ENCODE data around the gene MLKL. TPM values are rescaled to one million over a fixed set of nuclear protein-coding genes. Genes with fewer than 3 reads are reported as not detected.

MLKL gene
- total RNA-seq, 1 experiment from 2014 or later = 4.3 TPM

DNA sequence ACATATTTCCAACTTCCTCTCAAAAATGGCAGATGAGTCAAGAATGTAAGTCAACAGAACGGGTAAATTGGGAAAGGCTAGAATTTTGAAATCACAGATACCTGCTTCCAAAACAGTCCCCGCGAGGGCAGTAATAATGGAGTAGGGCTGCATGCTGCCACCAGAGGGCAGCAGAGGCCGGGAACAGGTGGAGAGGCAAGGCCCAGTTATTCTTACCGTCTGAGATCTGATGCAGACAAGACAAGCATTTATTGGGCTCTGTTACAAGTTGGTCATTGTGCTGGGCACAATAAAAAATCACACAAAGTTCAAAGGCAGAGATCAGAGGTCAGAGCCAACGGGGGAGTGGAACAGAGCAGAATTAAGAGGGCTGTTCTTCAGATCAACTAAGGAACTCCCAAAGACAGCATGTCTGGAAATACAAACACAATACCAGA lies 8.8 kb upstream of the MLKL start:
- TF ChIP-seq, protein P1, sequence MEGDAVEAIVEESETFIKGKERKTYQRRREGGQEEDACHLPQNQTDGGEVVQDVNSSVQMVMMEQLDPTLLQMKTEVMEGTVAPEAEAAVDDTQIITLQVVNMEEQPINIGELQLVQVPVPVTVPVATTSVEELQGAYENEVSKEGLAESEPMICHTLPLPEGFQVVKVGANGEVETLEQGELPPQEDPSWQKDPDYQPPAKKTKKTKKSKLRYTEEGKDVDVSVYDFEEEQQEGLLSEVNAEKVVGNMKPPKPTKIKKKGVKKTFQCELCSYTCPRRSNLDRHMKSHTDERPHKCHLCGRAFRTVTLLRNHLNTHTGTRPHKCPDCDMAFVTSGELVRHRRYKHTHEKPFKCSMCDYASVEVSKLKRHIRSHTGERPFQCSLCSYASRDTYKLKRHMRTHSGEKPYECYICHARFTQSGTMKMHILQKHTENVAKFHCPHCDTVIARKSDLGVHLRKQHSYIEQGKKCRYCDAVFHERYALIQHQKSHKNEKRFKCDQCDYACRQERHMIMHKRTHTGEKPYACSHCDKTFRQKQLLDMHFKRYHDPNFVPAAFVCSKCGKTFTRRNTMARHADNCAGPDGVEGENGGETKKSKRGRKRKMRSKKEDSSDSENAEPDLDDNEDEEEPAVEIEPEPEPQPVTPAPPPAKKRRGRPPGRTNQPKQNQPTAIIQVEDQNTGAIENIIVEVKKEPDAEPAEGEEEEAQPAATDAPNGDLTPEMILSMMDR (IDR thresholded peaks at IDR 0.05) = peak; percentile 90
- TF ChIP-seq NFYB (CRISPR knock-in tag; conservative IDR thresholded peaks at IDR 0.05; ENCODE audit: low read depth) = no peak
- ChIA-PET CTCF (interaction anchor here (0.8 to 5.0 kb wide), 8 partner anchors 16 to 154 kb away, joined by 3 to 63 read pairs (median 8); no protein-coding TSS in a partner anchor), POLR2A (interaction anchor here (1.0 kb wide), 1 partner anchor 42 kb away, joined by 3 read pairs; no protein-coding TSS in a partner anchor)
- no peak overlapping the region for H3K4me3 Mint-ChIP-seq
- H3K9me3 Mint-ChIP-seq = no peaks in the 10 kb centered on the region
- no peaks in the 10 kb centered on the region for H3K27me3 Mint-ChIP-seq (ENCODE audit: low read depth)
- ATAC-seq (peak; percentile 89), DNase-seq (ENCODE audit: low spot score) (peak; percentile 87)
- peaks cover 8% of the 10 kb centered on the region for H3K4me1 Mint-ChIP-seq
- no peaks in the 10 kb centered on the region for H3K36me3 Mint-ChIP-seq
- no peak overlapping the region for H3K27ac Mint-ChIP-seq

DNA sequence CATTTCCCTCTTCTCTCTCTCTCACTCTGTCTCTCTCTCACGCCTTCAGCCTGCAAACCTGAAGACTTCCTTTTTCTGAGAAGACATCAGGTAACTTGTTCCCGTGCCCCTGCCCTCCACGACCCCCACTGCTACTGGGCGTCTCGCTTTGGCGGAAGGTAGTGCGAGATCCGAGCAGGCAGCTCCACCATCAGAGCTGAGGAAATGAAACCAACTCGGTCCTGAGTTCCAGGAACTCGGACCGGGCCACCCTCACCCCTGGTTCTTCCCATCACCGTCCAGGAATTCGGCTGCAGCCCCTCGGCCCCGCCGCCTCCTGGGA lies 585 bp downstream of the MLKL start:
- no peak for TF ChIP-seq ATF1 (CRISPR knock-in tag; IDR thresholded peaks at IDR 0.05)
- TF ChIP-seq TCF7 (CRISPR knock-in tag; IDR thresholded peaks at IDR 0.05; ENCODE audit: low read depth) = no peak
- TF ChIP-seq TEAD4 (CRISPR knock-in tag; IDR thresholded peaks at IDR 0.05) = no peak
- TF ChIP-seq CREM (CRISPR knock-in tag; IDR thresholded peaks at IDR 0.05) = no peak
- no peak for TF ChIP-seq NR2C2 (CRISPR knock-in tag; IDR thresholded peaks at IDR 0.05)
- TF ChIP-seq ERG (CRISPR knock-in tag; IDR thresholded peaks at IDR 0.05) = no peak
- TF ChIP-seq ZNF425 (CRISPR knock-in tag; conservative IDR thresholded peaks at IDR 0.05) = no peak
- no peak for TF ChIP-seq GABPB1 (CRISPR knock-in tag; IDR thresholded peaks at IDR 0.05)
- TF ChIP-seq E2F5 (CRISPR knock-in tag; IDR thresholded peaks at IDR 0.05) = no peak
- no peak for TF ChIP-seq AFF4 (CRISPR knock-in tag; IDR thresholded peaks at IDR 0.05; ENCODE audit: borderline replicate concordance)
- no peak for TF ChIP-seq CBFB (CRISPR knock-in tag; IDR thresholded peaks at IDR 0.05; ENCODE audit: low read depth)
- ChIA-PET POLR2A (interaction anchor here (1.4 kb wide), 1 partner anchor 33 kb away, joined by 4 read pairs; the partner anchor contains the start of gene RFWD3), CTCF (interaction anchor here (1.3 to 3.2 kb wide), 7 partner anchors 16 to 162 kb away, joined by 3 to 26 read pairs (median 9); partner anchors contain the start of gene RFWD3)
- Mint-ChIP-seq H3K27ac (peak overlapping the region; percentile 37; the same call in 1 of the 2 replicates), H3K36me3 (peaks cover 5% of the 10 kb centered on the region; the same call in 1 of the 2 replicates), H3K9me3 (no peaks in the 10 kb centered on the region), H3K27me3 (ENCODE audit: low read depth) (peaks cover 38% of the 10 kb centered on the region), H3K4me3 (peak overlapping the region; percentile 91), H3K4me1 (peaks cover 21% of the 10 kb centered on the region)
- DNase-seq (ENCODE audit: low spot score) (no peak), ATAC-seq (peak; percentile 14)

All from WTC11 (cell line).